ENCODE results near the gene SERTAD1. TPM values are rescaled to one million over a fixed set of nuclear protein-coding genes. Genes with fewer than 3 reads are reported as not detected.

SERTAD1 gene
- polyA plus RNA-seq, 3 donors: 21.0 to 55.9 (median 21.6) TPM

GRCh38 chr19:40450664-40451063 is 24.9 kb upstream of the SERTAD1 start:
- TF ChIP-seq, protein P1, sequence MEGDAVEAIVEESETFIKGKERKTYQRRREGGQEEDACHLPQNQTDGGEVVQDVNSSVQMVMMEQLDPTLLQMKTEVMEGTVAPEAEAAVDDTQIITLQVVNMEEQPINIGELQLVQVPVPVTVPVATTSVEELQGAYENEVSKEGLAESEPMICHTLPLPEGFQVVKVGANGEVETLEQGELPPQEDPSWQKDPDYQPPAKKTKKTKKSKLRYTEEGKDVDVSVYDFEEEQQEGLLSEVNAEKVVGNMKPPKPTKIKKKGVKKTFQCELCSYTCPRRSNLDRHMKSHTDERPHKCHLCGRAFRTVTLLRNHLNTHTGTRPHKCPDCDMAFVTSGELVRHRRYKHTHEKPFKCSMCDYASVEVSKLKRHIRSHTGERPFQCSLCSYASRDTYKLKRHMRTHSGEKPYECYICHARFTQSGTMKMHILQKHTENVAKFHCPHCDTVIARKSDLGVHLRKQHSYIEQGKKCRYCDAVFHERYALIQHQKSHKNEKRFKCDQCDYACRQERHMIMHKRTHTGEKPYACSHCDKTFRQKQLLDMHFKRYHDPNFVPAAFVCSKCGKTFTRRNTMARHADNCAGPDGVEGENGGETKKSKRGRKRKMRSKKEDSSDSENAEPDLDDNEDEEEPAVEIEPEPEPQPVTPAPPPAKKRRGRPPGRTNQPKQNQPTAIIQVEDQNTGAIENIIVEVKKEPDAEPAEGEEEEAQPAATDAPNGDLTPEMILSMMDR (IDR thresholded peaks at IDR 0.05): no peak
- H3K27me3 ChIP-seq (ENCODE audit: control insufficient read depth in 2 of 2, insufficient read depth in 2 of 2, low read length in 2 of 2): no peaks in the 10 kb centered on the region
- H3K27me3 Mint-ChIP-seq (ENCODE audit: low read depth in 3 of 3): no peaks in the 10 kb centered on the region
- peaks cover 0 to 2% (median 0%) of the 10 kb centered on the region in 7 donors for H3K9me3 Mint-ChIP-seq
- H3K4me3 Mint-ChIP-seq: no peak overlapping the region
- WGBS (ENCODE audit: insufficient coverage): 100% methylated on average over 1 of the region's 4 CpGs
- H4K20me1 ChIP-seq (ENCODE audit: insufficient read depth, low read length): peaks cover 8% of the 10 kb centered on the region
- no peaks in the 10 kb centered on the region for H3K4me1 ChIP-seq (ENCODE audit: control insufficient read depth in 1 of 2, insufficient read depth in 2 of 2, low read length in 2 of 2)
- H2AFZ ChIP-seq (ENCODE audit: insufficient read depth, low read depth, low read length, poor library complexity, severe bottlenecking): no peak overlapping the region
- H3K27ac ChIP-seq (ENCODE audit: low read depth in 1 of 2, low read length in 2 of 2): no peak overlapping the region
- H3K79me2 ChIP-seq (ENCODE audit: insufficient read depth, low read length): no peaks in the 10 kb centered on the region
- H3K36me3 ChIP-seq (replicated peaks in 1 of 2; ENCODE audit: control insufficient read depth in 1 of 2, insufficient read depth in 2 of 2, low read length in 2 of 2): peaks cover 51 to 91% of the 10 kb centered on the region in 2 donors
- no peaks in the 10 kb centered on the region for H3K4me1 Mint-ChIP-seq
- H3K9me3 ChIP-seq (replicated peaks in 1 of 2; ENCODE audit: control insufficient read depth in 1 of 2, insufficient read depth in 1 of 2, low read length in 2 of 2): no peaks in the 10 kb centered on the region
- H3K9ac ChIP-seq (ENCODE audit: insufficient read depth, low read length, poor library complexity, severe bottlenecking): no peak overlapping the region
- no peak for DNase-seq
- intact Hi-C loops (cut with micrococcal nuclease): no loop called here
- peaks cover 58 to 89% of the 10 kb centered on the region in 2 donors for H3K36me3 Mint-ChIP-seq
- H3K4me3 ChIP-seq (replicated peaks in 1 of 3; ENCODE audit: low read depth in 2 of 3, low read length in 3 of 3): no peak overlapping the region
- H3K27ac Mint-ChIP-seq: peak overlapping the region in 2 of 7 donors; percentile 23 to 63
- no peak overlapping the region for H3K4me2 ChIP-seq (replicated peaks; ENCODE audit: extremely low read depth, low read length, poor library complexity, severe bottlenecking)

DNA sequence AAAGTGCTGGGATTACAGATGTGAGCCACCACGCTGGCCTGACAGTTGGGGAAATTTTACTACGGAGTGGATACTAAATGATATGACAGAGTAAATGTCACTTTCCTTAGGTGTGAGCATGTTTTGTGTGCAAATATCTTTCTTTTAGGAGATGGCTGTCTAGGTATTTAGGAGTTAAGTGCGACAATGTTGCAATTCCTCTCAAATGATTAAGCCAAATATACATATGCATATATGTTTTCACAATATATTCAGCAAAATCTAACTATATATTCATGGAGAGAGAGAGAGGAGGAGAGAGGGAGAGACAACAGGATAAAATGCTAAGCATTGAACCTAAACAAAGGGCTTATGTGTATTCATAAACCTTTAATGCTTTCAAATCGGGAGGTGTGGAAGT is 23.7 kb upstream of the SERTAD1 start:
- no peak overlapping the region for H3K4me3 Mint-ChIP-seq
- H4K20me1 ChIP-seq (ENCODE audit: insufficient read depth, low read length): peaks cover 8% of the 10 kb centered on the region
- TF ChIP-seq, protein P1 (IDR thresholded peaks at IDR 0.05): no peak
- peaks cover 0 to 2% (median 0%) of the 10 kb centered on the region in 7 donors for H3K9me3 Mint-ChIP-seq
- no peak overlapping the region for H3K9ac ChIP-seq (ENCODE audit: insufficient read depth, low read length, poor library complexity, severe bottlenecking)
- peaks cover 44 to 79% of the 10 kb centered on the region in 2 donors for H3K36me3 ChIP-seq (replicated peaks in 1 of 2; ENCODE audit: control insufficient read depth in 1 of 2, insufficient read depth in 2 of 2, low read length in 2 of 2)
- H3K4me1 ChIP-seq (ENCODE audit: control insufficient read depth in 1 of 2, insufficient read depth in 2 of 2, low read length in 2 of 2): peaks cover 6 to 8% of the 10 kb centered on the region in 2 donors
- H3K4me1 Mint-ChIP-seq: peaks cover 5% of the 10 kb centered on the region
- H3K27ac ChIP-seq (ENCODE audit: low read depth in 1 of 2, low read length in 2 of 2): no peak overlapping the region
- no peaks in the 10 kb centered on the region for H3K27me3 Mint-ChIP-seq (ENCODE audit: low read depth in 3 of 3)
- peaks cover 49 to 77% of the 10 kb centered on the region in 2 donors for H3K36me3 Mint-ChIP-seq
- H3K9me3 ChIP-seq (replicated peaks in 1 of 2; ENCODE audit: control insufficient read depth in 1 of 2, insufficient read depth in 1 of 2, low read length in 2 of 2): no peaks in the 10 kb centered on the region
- H2AFZ ChIP-seq (ENCODE audit: insufficient read depth, low read depth, low read length, poor library complexity, severe bottlenecking): no peak overlapping the region
- no peak overlapping the region for H3K4me3 ChIP-seq (replicated peaks in 1 of 3; ENCODE audit: low read depth in 2 of 3, low read length in 3 of 3)
- no peak overlapping the region for H3K27ac Mint-ChIP-seq
- no peaks in the 10 kb centered on the region for H3K27me3 ChIP-seq (ENCODE audit: control insufficient read depth in 2 of 2, insufficient read depth in 2 of 2, low read length in 2 of 2)
- WGBS (ENCODE audit: insufficient coverage): 100% methylated on average over 1 of the region's 4 CpGs
- H3K79me2 ChIP-seq (ENCODE audit: insufficient read depth, low read length): no peaks in the 10 kb centered on the region
- intact Hi-C loops (cut with micrococcal nuclease): no loop called here
- no peak for DNase-seq
- H3K4me2 ChIP-seq (replicated peaks; ENCODE audit: extremely low read depth, low read length, poor library complexity, severe bottlenecking): no peak overlapping the region
